Hepatocyte (in vitro differentiated cells): ENCODE measurements around the gene SGCA.
A peak's percentile ranks its signal among the peaks of the same experiment; 100 is the strongest.

Experiments used
- EZH2 ChIP-seq: fragments of 200-600 bp; sonication (generic); IDR thresholded peaks from 2 replicates; pipeline ENCODE4 v1.6.1; 2016; ENCODE audit warnings: antibody characterized with exemption, mild to moderate bottlenecking, borderline replicate concordance
- TF ChIP-seq, protein P1 (sequence below): fragments of 200-600 bp; sonication (generic); IDR thresholded peaks from 2 replicates; pipeline ENCODE4 v1.5.1; 2016; ENCODE audit warnings: antibody characterized with exemption, mild to moderate bottlenecking; ENCODE audit not compliant: poor library complexity

DNA sequence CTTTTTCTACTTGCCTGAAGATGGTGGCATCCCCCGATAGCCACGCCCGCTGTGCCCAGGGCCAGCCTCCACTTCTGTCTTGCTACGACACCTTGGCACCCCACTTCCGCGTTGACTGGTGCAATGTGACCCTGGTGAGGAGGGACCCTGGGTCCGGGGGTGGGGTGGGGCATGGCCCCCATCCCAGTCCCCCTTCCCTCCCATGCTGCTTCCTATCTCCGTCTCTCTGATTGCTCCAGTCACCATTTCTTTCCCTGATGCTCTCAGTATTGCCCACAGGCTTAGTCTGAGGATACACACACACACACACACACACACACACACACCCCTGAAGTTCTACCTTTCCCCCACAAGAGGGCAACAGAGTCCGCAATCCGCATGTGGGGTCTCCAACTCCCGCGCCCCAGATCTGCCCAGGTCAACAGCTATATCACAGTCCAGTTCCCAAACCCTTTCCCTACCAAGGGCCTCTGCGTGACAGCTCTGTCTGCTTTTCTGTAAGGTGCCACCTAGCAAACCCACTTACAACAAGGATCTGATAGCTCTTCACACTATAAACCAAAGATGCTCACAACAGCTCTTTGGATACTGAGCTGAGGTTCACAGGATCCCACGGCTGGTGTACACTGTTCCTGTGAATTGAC lies 3.4 kb downstream of the SGCA start:
- TF ChIP-seq, protein P1, sequence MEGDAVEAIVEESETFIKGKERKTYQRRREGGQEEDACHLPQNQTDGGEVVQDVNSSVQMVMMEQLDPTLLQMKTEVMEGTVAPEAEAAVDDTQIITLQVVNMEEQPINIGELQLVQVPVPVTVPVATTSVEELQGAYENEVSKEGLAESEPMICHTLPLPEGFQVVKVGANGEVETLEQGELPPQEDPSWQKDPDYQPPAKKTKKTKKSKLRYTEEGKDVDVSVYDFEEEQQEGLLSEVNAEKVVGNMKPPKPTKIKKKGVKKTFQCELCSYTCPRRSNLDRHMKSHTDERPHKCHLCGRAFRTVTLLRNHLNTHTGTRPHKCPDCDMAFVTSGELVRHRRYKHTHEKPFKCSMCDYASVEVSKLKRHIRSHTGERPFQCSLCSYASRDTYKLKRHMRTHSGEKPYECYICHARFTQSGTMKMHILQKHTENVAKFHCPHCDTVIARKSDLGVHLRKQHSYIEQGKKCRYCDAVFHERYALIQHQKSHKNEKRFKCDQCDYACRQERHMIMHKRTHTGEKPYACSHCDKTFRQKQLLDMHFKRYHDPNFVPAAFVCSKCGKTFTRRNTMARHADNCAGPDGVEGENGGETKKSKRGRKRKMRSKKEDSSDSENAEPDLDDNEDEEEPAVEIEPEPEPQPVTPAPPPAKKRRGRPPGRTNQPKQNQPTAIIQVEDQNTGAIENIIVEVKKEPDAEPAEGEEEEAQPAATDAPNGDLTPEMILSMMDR, result peak; percentile 90
- TF ChIP-seq EZH2, result no peak
